Natural killer cell (primary cell): ENCODE data around the gene PTPRU. TPM values are rescaled to one million over a fixed set of nuclear protein-coding genes. Genes with fewer than 3 reads are reported as not detected.
A peak's percentile ranks its signal among the peaks of the same experiment; 100 is the strongest.

Experiments used
- ATAC-seq, 3 donors: fragments of 150-1000 bp in 2 of 3; fragments of 200-7000 bp in 1 of 3; cut with Tn5 transposase; 1 replicate in 1 of 3; 2 replicates in 2 of 3; pipeline ENCODE4 v1.10.0; 2021; ENCODE audit warnings: mild to moderate bottlenecking in 2 of 3, moderate library complexity in 2 of 3
- DNase-seq, 2 donors: peaks; one replicate each; pipeline versions ENCODE4 v3.0.0 to v3.0.0-alpha.2; 2013 to 2021; ENCODE audit warnings: mixed read lengths in 1 of 2
- H3K27ac ChIP-seq: one replicate; pipeline ENCODE4 v1.5.1; 2013; ENCODE audit warnings: mild to moderate bottlenecking, low read length
- H3K27me3 ChIP-seq: one replicate; pipeline ENCODE4 v1.6.1; 2013; ENCODE audit warnings: low read length; ENCODE audit not compliant: control insufficient read depth, insufficient read depth
- H3K36me3 ChIP-seq: one replicate; pipeline ENCODE4 v1.6.1; 2013; ENCODE audit warnings: low read length; ENCODE audit not compliant: control insufficient read depth, insufficient read depth
- H3K4me1 ChIP-seq: one replicate; pipeline ENCODE4 v1.6.1; 2013; ENCODE audit warnings: low read length; ENCODE audit not compliant: control insufficient read depth, insufficient read depth
- H3K4me3 ChIP-seq: one replicate; pipeline ENCODE4 v1.5.1; 2013; ENCODE audit warnings: low read length
- H3K9me3 ChIP-seq: one replicate; pipeline ENCODE4 v1.6.1; 2013; ENCODE audit warnings: low read length; ENCODE audit not compliant: control insufficient read depth, insufficient read depth
- H3K27ac Mint-ChIP-seq, 2 donors: one replicate each; pipeline ENCODE4 v1.8.0; 2022; ENCODE audit warnings: mild to moderate bottlenecking in 2 of 2, mixed read lengths in 2 of 2, moderate library complexity in 1 of 2
- H3K27me3 Mint-ChIP-seq, 2 donors: one replicate each; pipeline ENCODE4 v1.8.0; 2022; ENCODE audit warnings: low read depth in 2 of 2, mixed read lengths in 2 of 2
- H3K36me3 Mint-ChIP-seq: one replicate; pipeline ENCODE4 v1.8.0; 2022; ENCODE audit warnings: mixed read lengths
- H3K4me1 Mint-ChIP-seq, 2 donors: one replicate each; pipeline ENCODE4 v1.8.0; 2022; ENCODE audit warnings: mixed read lengths in 2 of 2
- H3K4me3 Mint-ChIP-seq: one replicate; pipeline ENCODE4 v1.8.0; 2022; ENCODE audit warnings: mild to moderate bottlenecking, moderate library complexity, mixed read lengths
- H3K9me3 Mint-ChIP-seq, 2 donors: one replicate each; pipeline ENCODE4 v1.8.0; 2022; ENCODE audit warnings: mixed read lengths in 2 of 2
- WGBS: methylation state at CpG from one replicate; pipeline ENCODE4 v1.1.7; 2013; ENCODE audit warnings: missing lambda C conversion rate; ENCODE audit not compliant: insufficient coverage; 5-methylcytosine and 5-hydroxymethylcytosine counted together
- intact Hi-C: fragments of 100-400 bp; cut with micrococcal nuclease; formaldehyde crosslinking; loops from one replicate; pipeline ENCODE4 v1.14.2; 2022
- total RNA-seq, 4 donors: library from RNA; stranded (reverse); fragments of 120-200 nt in 1 of 4; gene quantifications; one replicate each; pipeline versions ENCODE4 v1.2.3 to v1.2.4, GENCODE V29; 2013 to 2022
- TF ChIP-seq, protein P1 (sequence below): fragments of 200-600 bp; IDR thresholded peaks from one replicate; pipeline ENCODE4 v1.8.0; 2022; ENCODE audit warnings: antibody characterized with exemption

PTPRU gene
- total RNA-seq, 3 donors from 2014 or later (not counting 1 experiment from before 2014, with no cell fraction given), result 0.54 to 1.6 (median 0.79) TPM

DNA sequence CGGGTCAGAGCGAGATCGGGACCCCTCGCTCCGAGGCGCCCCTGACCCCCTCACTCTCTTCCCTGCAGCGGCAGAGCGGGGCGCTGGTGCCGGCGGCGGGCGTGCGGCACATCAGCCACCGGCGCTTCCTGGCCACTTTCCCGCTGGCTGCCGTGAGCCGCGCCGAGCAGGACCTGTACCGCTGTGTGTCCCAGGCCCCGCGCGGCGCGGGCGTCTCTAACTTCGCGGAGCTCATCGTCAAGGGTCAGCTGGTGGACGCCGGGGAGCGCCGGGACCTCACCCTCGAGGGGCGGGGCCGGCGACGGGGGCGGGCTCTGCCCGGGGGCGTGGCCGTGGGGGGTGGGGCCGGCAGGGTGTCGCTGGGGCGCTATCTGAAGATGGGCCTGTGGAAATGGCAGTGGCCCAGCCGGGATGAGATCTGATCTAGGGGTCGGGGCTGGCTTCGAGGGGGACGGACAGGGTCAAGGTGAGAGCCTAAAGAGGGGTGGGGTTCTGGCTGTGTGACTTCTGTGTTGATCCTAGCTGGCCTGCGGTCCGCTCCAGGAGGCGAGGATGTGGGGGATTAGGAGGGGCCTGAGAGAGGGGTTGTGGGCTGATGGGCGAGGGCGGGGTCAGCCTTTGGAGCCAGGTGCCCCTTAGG is 23.6 kb downstream of the PTPRU start:
- TF ChIP-seq, protein P1, sequence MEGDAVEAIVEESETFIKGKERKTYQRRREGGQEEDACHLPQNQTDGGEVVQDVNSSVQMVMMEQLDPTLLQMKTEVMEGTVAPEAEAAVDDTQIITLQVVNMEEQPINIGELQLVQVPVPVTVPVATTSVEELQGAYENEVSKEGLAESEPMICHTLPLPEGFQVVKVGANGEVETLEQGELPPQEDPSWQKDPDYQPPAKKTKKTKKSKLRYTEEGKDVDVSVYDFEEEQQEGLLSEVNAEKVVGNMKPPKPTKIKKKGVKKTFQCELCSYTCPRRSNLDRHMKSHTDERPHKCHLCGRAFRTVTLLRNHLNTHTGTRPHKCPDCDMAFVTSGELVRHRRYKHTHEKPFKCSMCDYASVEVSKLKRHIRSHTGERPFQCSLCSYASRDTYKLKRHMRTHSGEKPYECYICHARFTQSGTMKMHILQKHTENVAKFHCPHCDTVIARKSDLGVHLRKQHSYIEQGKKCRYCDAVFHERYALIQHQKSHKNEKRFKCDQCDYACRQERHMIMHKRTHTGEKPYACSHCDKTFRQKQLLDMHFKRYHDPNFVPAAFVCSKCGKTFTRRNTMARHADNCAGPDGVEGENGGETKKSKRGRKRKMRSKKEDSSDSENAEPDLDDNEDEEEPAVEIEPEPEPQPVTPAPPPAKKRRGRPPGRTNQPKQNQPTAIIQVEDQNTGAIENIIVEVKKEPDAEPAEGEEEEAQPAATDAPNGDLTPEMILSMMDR, result no peak
- DNase-seq, result peak; percentile 20 to 46
- Mint-ChIP-seq H3K36me3 (no peaks in the 10 kb centered on the region), H3K9me3 (no peaks in the 10 kb centered on the region), H3K27me3 (peaks cover 37 to 40% of the 10 kb centered on the region in 2 donors), H3K4me1 (peaks cover 7 to 10% of the 10 kb centered on the region in 2 donors), H3K27ac (no peak overlapping the region), H3K4me3 (peak overlapping the region; percentile 79)
- ATAC-seq, result peak; percentile 45 to 77 (median 59)
- Histone ChIP-seq H3K9me3 (no peaks in the 10 kb centered on the region), H3K27me3 (peaks cover 24% of the 10 kb centered on the region), H3K36me3 (no peaks in the 10 kb centered on the region), H3K27ac (no peak overlapping the region), H3K4me1 (peaks cover 14% of the 10 kb centered on the region), H3K4me3 (no peak overlapping the region)
- intact Hi-C loops, result no loop called here
- 2% methylated on average over 56 of the region's 56 CpGs for WGBS

- Histone ChIP-seq H3K27me3 (peaks cover 24% of the 10 kb centered on the region), H3K36me3 (no peaks in the 10 kb centered on the region), H3K4me3 (no peak overlapping the region), H3K9me3 (no peaks in the 10 kb centered on the region), H3K27ac (no peak overlapping the region), H3K4me1 (peaks cover 14% of the 10 kb centered on the region)
- DNase-seq (no peak), ATAC-seq (no peak)
- Mint-ChIP-seq H3K9me3 (no peaks in the 10 kb centered on the region), H3K27me3 (peaks cover 43 to 44% of the 10 kb centered on the region in 2 donors), H3K4me3 (peak overlapping the region; percentile 79), H3K27ac (no peak overlapping the region), H3K4me1 (peaks cover 7 to 10% of the 10 kb centered on the region in 2 donors), H3K36me3 (no peaks in the 10 kb centered on the region)
- intact Hi-C loops, result no loop called here
- WGBS, result 30% methylated on average over 29 of the region's 29 CpGs
- TF ChIP-seq, protein P1, result no peak
Observed at GRCh38 chr1:29260531-29260930, 24.2 kb downstream of the PTPRU start.

DNA sequence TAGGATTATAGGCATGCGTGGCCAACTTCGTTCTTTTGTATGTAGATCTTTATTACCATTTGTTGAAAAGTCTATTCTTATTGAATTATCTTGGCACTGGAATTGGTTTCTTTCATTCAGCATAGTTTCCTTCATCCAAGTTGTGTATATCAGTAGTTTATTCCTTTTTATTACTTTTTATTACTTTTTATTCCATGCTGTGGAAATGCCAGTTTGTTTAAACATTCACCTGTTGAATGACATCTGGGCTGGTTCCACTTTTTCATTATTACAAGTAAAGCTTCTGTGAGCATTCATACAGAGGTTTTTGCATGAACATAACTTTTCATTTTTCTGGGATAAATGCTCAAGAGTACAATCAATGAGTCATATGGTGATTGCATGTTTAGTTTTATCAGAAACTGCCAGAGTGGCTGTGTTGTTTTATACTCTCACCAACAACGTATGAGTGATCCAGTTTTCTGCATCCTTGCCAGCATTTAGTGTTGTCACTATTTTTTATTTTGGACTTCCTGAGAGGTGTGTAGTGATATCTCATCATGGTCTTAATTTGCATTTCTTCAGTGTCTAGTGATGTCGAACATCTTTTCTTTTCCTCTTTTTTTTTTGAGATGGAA is 28.6 kb downstream of the PTPRU start:
- ATAC-seq (no peak), DNase-seq (no peak)
- Histone ChIP-seq H3K4me3 (no peak overlapping the region), H3K4me1 (peaks cover 4% of the 10 kb centered on the region), H3K9me3 (no peaks in the 10 kb centered on the region), H3K27ac (no peak overlapping the region), H3K36me3 (no peaks in the 10 kb centered on the region), H3K27me3 (peaks cover 18% of the 10 kb centered on the region)
- Mint-ChIP-seq H3K27me3 (peaks cover 49 to 66% of the 10 kb centered on the region in 2 donors), H3K4me3 (no peak overlapping the region), H3K9me3 (no peaks in the 10 kb centered on the region), H3K27ac (no peak overlapping the region), H3K4me1 (peaks cover 6 to 9% of the 10 kb centered on the region in 2 donors), H3K36me3 (no peaks in the 10 kb centered on the region)
- TF ChIP-seq, protein P1, result no peak
- intact Hi-C loops, result no loop called here
- whole genome bisulfite sequencing, result 93% methylated on average over 2 of the region's 4 CpGs
